Hepatocyte (in vitro differentiated cells): Measurements from ENCODE around the gene METTL25B.

Experiments used
- EZH2 ChIP-seq: fragments of 200-600 bp; sonication (generic); IDR thresholded peaks from 2 replicates; pipeline ENCODE4 v1.6.1; 2016; ENCODE audit warnings: antibody characterized with exemption, mild to moderate bottlenecking, borderline replicate concordance
- EZH2phosphoT487 ChIP-seq: fragments of 200-600 bp; sonication (generic); IDR thresholded peaks from one replicate; pipeline ENCODE4 v1.6.1; 2018; ENCODE audit warnings: antibody characterized with exemption, mild to moderate bottlenecking, low read depth, moderate library complexity; ENCODE audit not compliant: unreplicated experiment, severe bottlenecking
- TF ChIP-seq, protein P1 (sequence below): fragments of 200-600 bp; sonication (generic); IDR thresholded peaks from 2 replicates; pipeline ENCODE4 v1.5.1; 2016; ENCODE audit warnings: antibody characterized with exemption, mild to moderate bottlenecking; ENCODE audit not compliant: poor library complexity

GRCh38 chr1:156751757-156752481, 23.6 kb downstream of the METTL25B start:
- TF ChIP-seq EZH2 (no peak), EZH2phosphoT487 (no peak)
- TF ChIP-seq, protein P1, sequence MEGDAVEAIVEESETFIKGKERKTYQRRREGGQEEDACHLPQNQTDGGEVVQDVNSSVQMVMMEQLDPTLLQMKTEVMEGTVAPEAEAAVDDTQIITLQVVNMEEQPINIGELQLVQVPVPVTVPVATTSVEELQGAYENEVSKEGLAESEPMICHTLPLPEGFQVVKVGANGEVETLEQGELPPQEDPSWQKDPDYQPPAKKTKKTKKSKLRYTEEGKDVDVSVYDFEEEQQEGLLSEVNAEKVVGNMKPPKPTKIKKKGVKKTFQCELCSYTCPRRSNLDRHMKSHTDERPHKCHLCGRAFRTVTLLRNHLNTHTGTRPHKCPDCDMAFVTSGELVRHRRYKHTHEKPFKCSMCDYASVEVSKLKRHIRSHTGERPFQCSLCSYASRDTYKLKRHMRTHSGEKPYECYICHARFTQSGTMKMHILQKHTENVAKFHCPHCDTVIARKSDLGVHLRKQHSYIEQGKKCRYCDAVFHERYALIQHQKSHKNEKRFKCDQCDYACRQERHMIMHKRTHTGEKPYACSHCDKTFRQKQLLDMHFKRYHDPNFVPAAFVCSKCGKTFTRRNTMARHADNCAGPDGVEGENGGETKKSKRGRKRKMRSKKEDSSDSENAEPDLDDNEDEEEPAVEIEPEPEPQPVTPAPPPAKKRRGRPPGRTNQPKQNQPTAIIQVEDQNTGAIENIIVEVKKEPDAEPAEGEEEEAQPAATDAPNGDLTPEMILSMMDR: no peak
